A673 (cell line): ENCODE results near the gene CYP1A2. TPM values are rescaled to one million over a fixed set of nuclear protein-coding genes. Genes with fewer than 3 reads are reported as not detected.

Experiments used
- BruUV-seq: library from RNA; stranded (reverse); fragments of 400-500 nt; replicated peaks from 2 replicates; lab custom pipeline; 2021; lab: Mats Ljungman, UMichigan
- CTCF ChIA-PET: fragments of 300-600 bp; sonication (Branson Sonifier 250); formaldehyde crosslinking; loops from one replicate; lab custom pipeline; 2022; ENCODE audit warnings: antibody characterized with exemption; lab: Charles Lee
- POLR2A ChIA-PET: fragments of 300-600 bp; sonication (Branson Sonifier 250); formaldehyde crosslinking; loops from one replicate; lab custom pipeline; 2022; ENCODE audit warnings: antibody characterized with exemption; ENCODE audit not compliant: low non-redundant PET; lab: Charles Lee
- DNase-seq: peaks from one replicate; pipeline ENCODE4 v3.0.0-alpha.2; 2015; ENCODE audit warnings: low spot score
- H3K27ac ChIP-seq: fragments of 200-600 bp; sonication (generic); 2 replicates; pipeline ENCODE4 v1.5.1; 2016; ENCODE audit warnings: mixed run types, low read depth, mild to moderate bottlenecking, mixed read lengths, antibody characterized with exemption, low read length; ENCODE audit not compliant: poor library complexity, severe bottlenecking
- H3K27me3 ChIP-seq: fragments of 200-600 bp; sonication (generic); replicated peaks from 2 replicates; pipeline ENCODE4 v1.6.1; 2017; ENCODE audit warnings: mixed run types, low read depth, mild to moderate bottlenecking, mixed read lengths, antibody characterized with exemption, low read length; ENCODE audit not compliant: insufficient read depth, poor library complexity
- H3K36me3 ChIP-seq: fragments of 200-600 bp; sonication (generic); 2 replicates; pipeline ENCODE4 v1.6.1; 2016; ENCODE audit warnings: mixed run types, mild to moderate bottlenecking, mixed read lengths, antibody characterized with exemption, low read length; ENCODE audit not compliant: insufficient read depth, poor library complexity, severe bottlenecking
- H3K4me1 ChIP-seq: fragments of 200-600 bp; sonication (generic); 2 replicates; pipeline ENCODE4 v1.6.1; 2017; ENCODE audit warnings: mixed run types, mild to moderate bottlenecking, mixed read lengths, antibody characterized with exemption, low read length; ENCODE audit not compliant: insufficient read depth, poor library complexity, severe bottlenecking
- H3K4me3 ChIP-seq: fragments of 200-600 bp; sonication (generic); 2 replicates; pipeline ENCODE4 v1.5.1; 2016; ENCODE audit warnings: low read depth, mixed run types, mild to moderate bottlenecking, mixed read lengths, low read length; ENCODE audit not compliant: poor library complexity, severe bottlenecking
- H3K9me3 ChIP-seq: fragments of 200-600 bp; sonication (generic); 2 replicates; pipeline ENCODE4 v1.6.1; 2016; ENCODE audit warnings: mixed run types, low read depth, mild to moderate bottlenecking, mixed read lengths, antibody characterized with exemption, low read length; ENCODE audit not compliant: poor library complexity, severe bottlenecking
- EZH2 ChIP-seq: fragments of 200-600 bp; sonication (generic); IDR thresholded peaks from 2 replicates; pipeline ENCODE4 v1.6.1; 2017; ENCODE audit warnings: borderline replicate concordance, low read depth, mild to moderate bottlenecking, mixed read lengths, antibody characterized with exemption, low read length; ENCODE audit not compliant: poor library complexity, severe bottlenecking
- intact Hi-C: fragments of 100-400 bp; cut with micrococcal nuclease; formaldehyde crosslinking; loops from one replicate; pipeline ENCODE4 v1.10.0; 2022; ENCODE audit not compliant: unreplicated experiment
- total RNA-seq: library from RNA; stranded (reverse); gene quantifications from 2 replicates; pipeline ENCODE4 v1.2.3, GENCODE V29; 2021
- TF ChIP-seq, protein P1 (sequence below): fragments of 300-800, 200-600 bp; sonication (generic); conservative IDR thresholded peaks from 2 replicates; pipeline ENCODE4 v1.5.1; 2017; ENCODE audit warnings: low read depth, mild to moderate bottlenecking, antibody characterized with exemption, low read length, moderate library complexity, mixed read lengths

CYP1A2 gene
- total RNA-seq, 1 experiment from 2014 or later, result not detected

DNA sequence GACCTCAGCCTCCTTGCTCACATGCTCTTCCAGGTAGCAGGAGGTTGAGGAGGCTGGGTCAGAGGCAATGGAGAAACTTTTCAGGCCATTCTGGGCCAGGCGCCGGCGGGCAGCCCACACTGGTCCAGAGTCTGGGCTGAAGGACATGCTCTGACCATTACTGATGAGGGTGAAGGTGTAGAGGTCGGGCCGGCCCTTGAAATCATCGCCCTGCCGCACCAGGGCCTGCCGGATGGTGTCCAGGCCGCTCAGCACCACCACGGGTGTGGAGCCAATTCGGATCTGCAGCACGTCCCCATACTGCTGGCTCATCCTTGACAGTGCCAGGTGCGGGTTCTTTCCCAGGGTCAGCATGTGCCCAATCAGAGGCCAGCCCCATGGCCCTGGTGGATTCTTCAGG lies 26.1 kb upstream of the CYP1A2 start:
- TF ChIP-seq, protein P1, sequence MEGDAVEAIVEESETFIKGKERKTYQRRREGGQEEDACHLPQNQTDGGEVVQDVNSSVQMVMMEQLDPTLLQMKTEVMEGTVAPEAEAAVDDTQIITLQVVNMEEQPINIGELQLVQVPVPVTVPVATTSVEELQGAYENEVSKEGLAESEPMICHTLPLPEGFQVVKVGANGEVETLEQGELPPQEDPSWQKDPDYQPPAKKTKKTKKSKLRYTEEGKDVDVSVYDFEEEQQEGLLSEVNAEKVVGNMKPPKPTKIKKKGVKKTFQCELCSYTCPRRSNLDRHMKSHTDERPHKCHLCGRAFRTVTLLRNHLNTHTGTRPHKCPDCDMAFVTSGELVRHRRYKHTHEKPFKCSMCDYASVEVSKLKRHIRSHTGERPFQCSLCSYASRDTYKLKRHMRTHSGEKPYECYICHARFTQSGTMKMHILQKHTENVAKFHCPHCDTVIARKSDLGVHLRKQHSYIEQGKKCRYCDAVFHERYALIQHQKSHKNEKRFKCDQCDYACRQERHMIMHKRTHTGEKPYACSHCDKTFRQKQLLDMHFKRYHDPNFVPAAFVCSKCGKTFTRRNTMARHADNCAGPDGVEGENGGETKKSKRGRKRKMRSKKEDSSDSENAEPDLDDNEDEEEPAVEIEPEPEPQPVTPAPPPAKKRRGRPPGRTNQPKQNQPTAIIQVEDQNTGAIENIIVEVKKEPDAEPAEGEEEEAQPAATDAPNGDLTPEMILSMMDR, result no peak
- TF ChIP-seq EZH2, result no peak
- ChIA-PET POLR2A (no interaction called here), CTCF (no interaction called here)
- Histone ChIP-seq H3K36me3 (no peaks in the 10 kb centered on the region), H3K27me3 (peaks cover 13% of the 10 kb centered on the region), H3K27ac (no peak overlapping the region), H3K9me3 (no peaks in the 10 kb centered on the region), H3K4me3 (no peak overlapping the region), H3K4me1 (peaks cover 8% of the 10 kb centered on the region)
- intact Hi-C loops, result no loop called here
- no TSS peak for BruUV-seq
- DNase-seq, result no peak

DNA sequence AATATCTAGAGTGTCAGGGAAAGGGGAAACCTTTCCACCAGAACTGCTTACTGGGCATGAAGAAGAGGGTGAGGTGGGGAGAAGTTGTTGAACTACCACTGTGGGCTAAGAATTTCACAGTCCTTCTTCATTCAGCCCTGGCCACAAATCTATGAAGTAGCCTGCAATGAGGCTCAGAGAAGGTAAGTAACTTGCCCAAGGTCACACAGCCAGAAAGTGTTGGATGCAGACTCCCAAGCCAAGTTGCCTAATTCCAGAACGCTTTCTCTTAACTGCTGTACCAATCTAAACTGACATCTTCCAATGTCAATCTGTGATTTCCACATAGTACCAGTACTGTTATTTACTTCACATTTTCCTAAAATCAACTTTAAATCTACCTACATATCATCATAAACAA lies 25.5 kb upstream of the CYP1A2 start:
- DNase-seq, result no peak
- peaks cover 13% of the 10 kb centered on the region for H3K27me3 ChIP-seq
- peaks cover 8% of the 10 kb centered on the region for H3K4me1 ChIP-seq
- no peak for TF ChIP-seq EZH2
- TF ChIP-seq, protein P1, result no peak
- H3K36me3 ChIP-seq, result no peaks in the 10 kb centered on the region
- H3K27ac ChIP-seq, result no peak overlapping the region
- H3K9me3 ChIP-seq, result no peaks in the 10 kb centered on the region
- intact Hi-C loops, result no loop called here
- CTCF ChIA-PET, result interaction anchor here (0.8 kb wide), 1 partner anchor 89 kb away, joined by 3 read pairs; no protein-coding TSS in a partner anchor
- no peak overlapping the region for H3K4me3 ChIP-seq
- BruUV-seq, result no TSS peak
- POLR2A ChIA-PET, result no interaction called here

DNA sequence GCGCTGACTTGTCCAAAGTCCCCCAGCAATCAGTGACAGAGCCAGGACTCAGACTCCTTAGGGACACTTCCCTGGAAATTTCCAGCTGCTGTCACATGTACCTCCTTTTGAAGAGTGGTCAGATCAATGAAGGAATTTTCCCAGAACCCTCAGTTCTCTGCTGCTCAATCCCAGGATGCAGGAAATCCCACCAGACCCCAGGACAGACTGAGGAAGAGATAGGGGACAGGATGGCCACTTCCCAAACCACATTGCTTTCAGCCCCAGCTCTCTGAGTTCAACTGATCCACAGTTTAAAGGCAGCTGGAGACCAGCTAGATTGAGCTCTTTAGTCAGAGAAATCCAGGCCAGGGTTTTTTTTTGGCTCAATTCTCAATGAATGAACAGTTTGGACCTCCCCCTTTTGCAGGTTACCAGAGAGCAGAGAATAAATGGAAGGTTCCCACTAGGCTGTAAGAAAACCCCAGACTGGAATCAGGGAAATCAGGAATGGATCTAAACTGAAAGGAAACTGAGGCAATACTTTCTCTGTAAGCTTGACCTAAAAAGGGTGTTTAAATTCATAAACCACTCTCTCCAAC lies 24.8 kb upstream of the CYP1A2 start:
- POLR2A ChIA-PET, result no interaction called here
- TF ChIP-seq EZH2, result no peak
- TF ChIP-seq, protein P1, result no peak
- Histone ChIP-seq H3K27me3 (peaks cover 13% of the 10 kb centered on the region), H3K36me3 (no peaks in the 10 kb centered on the region), H3K27ac (no peak overlapping the region), H3K4me3 (no peak overlapping the region), H3K4me1 (peaks cover 8% of the 10 kb centered on the region), H3K9me3 (no peaks in the 10 kb centered on the region)
- CTCF ChIA-PET, result interaction anchor here (0.8 kb wide), 1 partner anchor 89 kb away, joined by 3 read pairs; no protein-coding TSS in a partner anchor
- no TSS peak for BruUV-seq
- DNase-seq, result peak; percentile 83
- intact Hi-C loops, result no loop called here
